Esophagus squamous epithelium (tissue), 5 donors: Measurements from ENCODE around the gene NME7. TPM values are rescaled to one million over a fixed set of nuclear protein-coding genes. Genes with fewer than 3 reads are reported as not detected.
"Not testable (repeated sequence)": the region's sequence is repeated elsewhere in the genome, so short reads cannot be mapped to it uniquely, and the experiment has no call there.

Source experiments
- DNase-seq: peaks from one replicate; lab custom pipeline; 2025; lab: John Stamatoyannopoulos, UW
- H3K27ac ChIP-seq, 4 donors: fragments of 200-600 bp; sonication (generic); one replicate each; pipeline ENCODE4 v1.5.1; 2016 to 2019; ENCODE audit warnings: mild to moderate bottlenecking in 1 of 4
- H3K27me3 ChIP-seq, 4 donors: fragments of 200-600 bp; sonication (generic); 1 replicate in 3 of 4; 2 replicates in 1 of 4; pipeline versions ENCODE4 v1.5.1 to v1.6.0; 2017 to 2021; ENCODE audit warnings: antibody characterized with exemption in 1 of 4
- H3K36me3 ChIP-seq, 3 donors: fragments of 200-600 bp; sonication (generic); one replicate each; pipeline ENCODE4 v1.5.1; 2016 to 2019
- H3K4me1 ChIP-seq, 3 donors: fragments of 200-600 bp; sonication (generic); one replicate each; pipeline ENCODE4 v1.5.1; 2017 to 2019
- H3K4me3 ChIP-seq, 4 donors: fragments of 200-600 bp; sonication (generic); 1 replicate in 3 of 4; 2 replicates in 1 of 4; pipeline ENCODE4 v1.5.1; 2016 to 2019; ENCODE audit warnings: mild to moderate bottlenecking in 2 of 4, moderate library complexity in 1 of 4
- H3K9me3 ChIP-seq, 3 donors: fragments of 200-600 bp; sonication (generic); one replicate each; pipeline ENCODE4 v1.5.1; 2016 to 2019
- CTCF ChIP-seq, 6 experiments: fragments of 450-650 bp in 4 of 6; fragments of 200-600 bp in 2 of 6; sonication (generic) in 2 of 6; IDR thresholded peaks; one replicate each; pipeline ENCODE4 v1.5.1; 2016 to 2019; ENCODE audit warnings: antibody characterized with exemption in 6 of 6, mild to moderate bottlenecking in 4 of 6, moderate library complexity in 4 of 6
- POLR2A ChIP-seq, 4 donors: fragments of 450-650 bp; IDR thresholded peaks; one replicate each; pipeline ENCODE4 v1.6.1; 2017; ENCODE audit warnings: antibody characterized with exemption in 4 of 4, mild to moderate bottlenecking in 4 of 4, moderate library complexity in 3 of 4
- WGBS, 2 donors: methylation state at CpG; one replicate each; pipeline ENCODE4 v1.1.5; 2018; 5-methylcytosine and 5-hydroxymethylcytosine counted together
- intact Hi-C: fragments of 100-400 bp; cut with DNase I; formaldehyde crosslinking; loops from one replicate; pipeline ENCODE4 v1.15.0; 2022
- total RNA-seq, 4 donors: library from RNA; depleted of rRNA; stranded (reverse); fragments of >200 nt; gene quantifications; one replicate each; pipeline ENCODE4 v1.1.0, GENCODE V29; 2016
- donor health status: DM: yes; HTN: yes; CAD: no.

The NME7 gene
- total RNA-seq, 4 donors from 2014 or later: 5.7 to 10.7 (median 7.4) TPM

GRCh38 chr1:169340882-169341281 is 26.7 kb downstream of the NME7 start:
- Histone ChIP-seq H3K9me3 (no peaks in the 10 kb centered on the region), H3K36me3 (no peaks in the 10 kb centered on the region), H3K4me1 (no peaks in the 10 kb centered on the region), H3K27me3 (no peaks in the 10 kb centered on the region), H3K27ac (no peak overlapping the region), H3K4me3 (no peak overlapping the region)
- WGBS, 2 donors: 78 to 82% methylated on average over 5 of the region's 5 CpGs
- no peak for TF ChIP-seq CTCF (IDR thresholded peaks at IDR 0.05)
- no peak for TF ChIP-seq POLR2A (IDR thresholded peaks at IDR 0.05)
- intact Hi-C loops: loop anchor here (10.0 kb wide), 1 partner anchor 736 kb away; no protein-coding TSS in a partner anchor
- no peak for DNase-seq

GRCh38 chr1:169339773-169340172 is 27.8 kb downstream of the NME7 start:
- no peaks in the 10 kb centered on the region for H3K27me3 ChIP-seq
- no peaks in the 10 kb centered on the region for H3K9me3 ChIP-seq
- H3K27ac ChIP-seq: no peak overlapping the region
- no peaks in the 10 kb centered on the region for H3K4me1 ChIP-seq
- no peaks in the 10 kb centered on the region for H3K36me3 ChIP-seq
- no peak for DNase-seq
- H3K4me3 ChIP-seq: no peak overlapping the region
- TF ChIP-seq POLR2A (IDR thresholded peaks at IDR 0.05) (no peak), CTCF (IDR thresholded peaks at IDR 0.05) (no peak)
- intact Hi-C loops: loop anchor here (10.0 kb wide), 1 partner anchor 735 kb away; no protein-coding TSS in a partner anchor

- Histone ChIP-seq H3K9me3 (no peaks in the 10 kb centered on the region), H3K4me3 (no peak overlapping the region), H3K36me3 (no peaks in the 10 kb centered on the region), H3K4me1 (no peaks in the 10 kb centered on the region), H3K27ac (no peak overlapping the region), H3K27me3 (no peaks in the 10 kb centered on the region)
- 59 to 77% methylated on average over 2 of the region's 2 CpGs for WGBS, 2 donors
- DNase-seq: no peak
- TF ChIP-seq CTCF (IDR thresholded peaks at IDR 0.05): no peak
- no peak for TF ChIP-seq POLR2A (IDR thresholded peaks at IDR 0.05)
- intact Hi-C loops: no loop called here
These were observed 29.0 kb downstream of the NME7 start for GRCh38 chr1:169338617-169339016.

GRCh38 chr1:169336947-169337715 is 30.5 kb downstream of the NME7 start:
- WGBS, 2 donors: 89 to 100% methylated on average over 1 to 4 of the region's 35 CpGs
- H3K36me3 ChIP-seq, intact Hi-C loops, H3K4me1 ChIP-seq, H3K9me3 ChIP-seq, H3K4me3 ChIP-seq, DNase-seq, H3K27ac ChIP-seq, H3K27me3 ChIP-seq: not testable (repeated sequence)

GRCh38 chr1:169334727-169335126 is 32.9 kb downstream of the NME7 start:
- H3K9me3 ChIP-seq, H3K27me3 ChIP-seq: not testable (repeated sequence)
- 89 to 90% methylated on average over 3 of the region's 3 CpGs for WGBS, 2 donors

GRCh38 chr1:169330927-169331326 is 36.7 kb downstream of the NME7 start:
- TF ChIP-seq CTCF (IDR thresholded peaks at IDR 0.05): no peak
- no peak for TF ChIP-seq POLR2A (IDR thresholded peaks at IDR 0.05)

More at GRCh38 chr1:169334727-169335126, 32.9 kb downstream of the NME7 start:
- H3K4me1 ChIP-seq, DNase-seq, H3K4me3 ChIP-seq, intact Hi-C loops, H3K36me3 ChIP-seq, H3K27ac ChIP-seq: not testable (repeated sequence)

More at GRCh38 chr1:169330927-169331326, 36.7 kb downstream of the NME7 start:
- WGBS, 2 donors: 92 to 100% methylated on average over 2 of the region's 2 CpGs
- no peak overlapping the region for H3K27ac ChIP-seq
- H3K27me3 ChIP-seq: no peaks in the 10 kb centered on the region
- no peak overlapping the region for H3K4me3 ChIP-seq
- no peak for DNase-seq
- H3K4me1 ChIP-seq: no peaks in the 10 kb centered on the region
- intact Hi-C loops: no loop called here
- no peaks in the 10 kb centered on the region for H3K9me3 ChIP-seq
- no peaks in the 10 kb centered on the region for H3K36me3 ChIP-seq
